CD4-positive, alpha-beta T cell (primary cell): ENCODE measurements around the gene BHLHE23. TPM values are rescaled to one million over a fixed set of nuclear protein-coding genes. Genes with fewer than 3 reads are reported as not detected.

Experiments used
- ATAC-seq: fragments of 200-7000 bp; cut with Tn5 transposase; one replicate; pipeline ENCODE4 v1.10.0; 2022; ENCODE audit warnings: mild to moderate bottlenecking; ENCODE audit not compliant: poor library complexity
- CTCF ChIA-PET: fragments of 350-600 bp; sonication (Branson Sonifier 250); formaldehyde crosslinking; loops from one replicate; lab custom pipeline; 2021; ENCODE audit warnings: antibody characterized with exemption, inconsistent platforms; lab: Charles Lee
- POLR2A ChIA-PET: fragments of 350-600 bp; sonication (Branson Sonifier 250); formaldehyde crosslinking; loops from one replicate; lab custom pipeline; 2021; ENCODE audit warnings: antibody characterized with exemption, inconsistent platforms; lab: Charles Lee
- DNase-seq, 14 experiments: peaks; one replicate each; pipeline ENCODE4 v3.0.0-alpha.2; 2013 to 2020; ENCODE audit warnings: mixed read lengths in 2 of 14
- H3K27ac ChIP-seq, 2 donors: one replicate each; pipeline versions ENCODE4 v1.5.1 to v1.7.0; 2013; ENCODE audit warnings: low read length in 2 of 2, low read depth in 1 of 2, mild to moderate bottlenecking in 1 of 2
- H3K27me3 ChIP-seq, 2 experiments: 1 replicate in 1 of 2; 2 replicates in 1 of 2; pipeline versions ENCODE4 v1.6.1 to v1.7.0; 2013; ENCODE audit warnings: low read length in 2 of 2, control low read depth in 1 of 2, mild to moderate bottlenecking in 1 of 2, moderate library complexity in 1 of 2; ENCODE audit not compliant: insufficient read depth in 2 of 2, control insufficient read depth in 1 of 2
- H3K36me3 ChIP-seq: one replicate; pipeline ENCODE4 v1.6.1; 2013; ENCODE audit warnings: low read length, control low read depth; ENCODE audit not compliant: insufficient read depth
- H3K4me1 ChIP-seq: one replicate; pipeline ENCODE4 v1.6.1; 2013; ENCODE audit warnings: low read length, control low read depth; ENCODE audit not compliant: insufficient read depth
- H3K4me3 ChIP-seq: one replicate; pipeline ENCODE4 v1.5.1; 2013; ENCODE audit warnings: mild to moderate bottlenecking, low read length, moderate library complexity
- H3K9me3 ChIP-seq, 2 experiments: 1 replicate in 1 of 2; 2 replicates in 1 of 2; pipeline versions ENCODE4 v1.6.1 to v1.7.0; 2013; ENCODE audit warnings: low read length in 2 of 2, mild to moderate bottlenecking in 2 of 2, control low read depth in 1 of 2, moderate library complexity in 1 of 2; ENCODE audit not compliant: control insufficient read depth in 1 of 2, insufficient read depth in 1 of 2
- H3K27ac Mint-ChIP-seq: one replicate; pipeline ENCODE4 v1.8.0; 2020; ENCODE audit warnings: mixed read lengths
- H3K27me3 Mint-ChIP-seq: one replicate; pipeline ENCODE4 v1.8.0; 2021; ENCODE audit warnings: mixed read lengths
- H3K36me3 Mint-ChIP-seq: one replicate; pipeline ENCODE4 v1.8.0; 2021; ENCODE audit warnings: low read depth, mixed read lengths
- H3K4me1 Mint-ChIP-seq: one replicate; pipeline ENCODE4 v1.8.0; 2021; ENCODE audit warnings: low read depth, mixed read lengths
- H3K4me3 Mint-ChIP-seq: one replicate; pipeline ENCODE4 v1.8.0; 2020; ENCODE audit warnings: mild to moderate bottlenecking, mixed read lengths
- H3K9me3 Mint-ChIP-seq: one replicate; pipeline ENCODE4 v1.8.0; 2020; ENCODE audit warnings: mixed read lengths
- intact Hi-C, 2 experiments: fragments of 100-400 bp; cut with DNase I in 1 of 2; cut with micrococcal nuclease in 1 of 2; formaldehyde crosslinking; loops; one replicate each; pipeline versions ENCODE4 v1.15.1 to v1.9.0; 2023 to 2025; cut with DNase I, micrococcal nuclease
- total RNA-seq, 174 experiments: library from RNA in 2 of 174; stranded (reverse) in 2 of 174; gene quantifications; one replicate each; pipeline ENCODE4 v1.2.3 and lab custom pipeline; 2021 to 2026
- TF ChIP-seq, protein P1 (sequence below): fragments of 200-600 bp; IDR thresholded peaks from one replicate; pipeline ENCODE4 v1.8.0; 2022; ENCODE audit warnings: antibody characterized with exemption, mild to moderate bottlenecking

BHLHE23 gene
- total RNA-seq, 2 experiments from 2014 or later, result not detected

DNA sequence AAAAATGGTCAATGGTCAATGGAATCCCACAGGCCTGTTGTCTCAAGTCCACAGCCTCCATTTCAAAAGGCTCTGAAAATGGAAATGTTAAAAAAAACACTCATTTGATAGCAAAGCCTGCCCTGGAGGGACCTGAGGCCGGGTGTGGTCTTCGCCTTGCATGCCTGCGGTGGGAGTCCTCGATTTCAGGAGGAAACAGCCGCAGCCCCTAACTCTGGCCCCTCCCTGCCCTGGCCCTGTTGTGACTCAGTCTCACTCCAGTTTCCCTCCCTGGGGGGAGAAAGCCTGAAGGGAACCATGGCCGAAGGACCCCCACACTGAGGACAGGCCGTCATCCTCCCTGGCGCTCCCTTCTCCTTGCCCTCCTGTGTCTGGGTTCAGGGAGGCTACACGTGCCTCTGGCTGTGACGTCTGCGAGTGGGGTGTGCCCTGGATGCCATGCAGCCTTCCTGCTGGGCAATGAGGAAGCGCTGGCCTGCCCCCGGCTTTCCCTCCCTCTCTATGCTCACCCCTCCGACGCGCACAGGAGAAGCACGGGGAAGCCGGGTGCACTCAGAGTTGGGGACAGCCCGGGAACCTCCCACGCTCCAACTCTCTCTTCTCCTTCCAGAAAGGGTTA, 9.2 kb downstream of the BHLHE23 start:
- ChIA-PET POLR2A (no interaction called here), CTCF (interaction anchor here (1.8 kb wide), 1 partner anchor 25 kb away, joined by 5 read pairs; no protein-coding TSS in a partner anchor)
- Mint-ChIP-seq H3K4me3 (no peak overlapping the region), H3K4me1 (no peaks in the 10 kb centered on the region), H3K36me3 (no peaks in the 10 kb centered on the region), H3K27ac (no peak overlapping the region), H3K27me3 (peaks cover 44% of the 10 kb centered on the region), H3K9me3 (no peaks in the 10 kb centered on the region)
- TF ChIP-seq, protein P1, sequence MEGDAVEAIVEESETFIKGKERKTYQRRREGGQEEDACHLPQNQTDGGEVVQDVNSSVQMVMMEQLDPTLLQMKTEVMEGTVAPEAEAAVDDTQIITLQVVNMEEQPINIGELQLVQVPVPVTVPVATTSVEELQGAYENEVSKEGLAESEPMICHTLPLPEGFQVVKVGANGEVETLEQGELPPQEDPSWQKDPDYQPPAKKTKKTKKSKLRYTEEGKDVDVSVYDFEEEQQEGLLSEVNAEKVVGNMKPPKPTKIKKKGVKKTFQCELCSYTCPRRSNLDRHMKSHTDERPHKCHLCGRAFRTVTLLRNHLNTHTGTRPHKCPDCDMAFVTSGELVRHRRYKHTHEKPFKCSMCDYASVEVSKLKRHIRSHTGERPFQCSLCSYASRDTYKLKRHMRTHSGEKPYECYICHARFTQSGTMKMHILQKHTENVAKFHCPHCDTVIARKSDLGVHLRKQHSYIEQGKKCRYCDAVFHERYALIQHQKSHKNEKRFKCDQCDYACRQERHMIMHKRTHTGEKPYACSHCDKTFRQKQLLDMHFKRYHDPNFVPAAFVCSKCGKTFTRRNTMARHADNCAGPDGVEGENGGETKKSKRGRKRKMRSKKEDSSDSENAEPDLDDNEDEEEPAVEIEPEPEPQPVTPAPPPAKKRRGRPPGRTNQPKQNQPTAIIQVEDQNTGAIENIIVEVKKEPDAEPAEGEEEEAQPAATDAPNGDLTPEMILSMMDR, result no peak
- intact Hi-C loops, result no loop called here
- Histone ChIP-seq H3K27me3 (peaks cover 11 to 18% of the 10 kb centered on the region in 2 experiments), H3K27ac (no peak overlapping the region), H3K9me3 (peaks cover 0 to 14% of the 10 kb centered on the region in 2 experiments), H3K4me1 (peaks cover 3% of the 10 kb centered on the region), H3K36me3 (no peaks in the 10 kb centered on the region), H3K4me3 (no peak overlapping the region)
- DNase-seq (no peak), ATAC-seq (no peak)

DNA sequence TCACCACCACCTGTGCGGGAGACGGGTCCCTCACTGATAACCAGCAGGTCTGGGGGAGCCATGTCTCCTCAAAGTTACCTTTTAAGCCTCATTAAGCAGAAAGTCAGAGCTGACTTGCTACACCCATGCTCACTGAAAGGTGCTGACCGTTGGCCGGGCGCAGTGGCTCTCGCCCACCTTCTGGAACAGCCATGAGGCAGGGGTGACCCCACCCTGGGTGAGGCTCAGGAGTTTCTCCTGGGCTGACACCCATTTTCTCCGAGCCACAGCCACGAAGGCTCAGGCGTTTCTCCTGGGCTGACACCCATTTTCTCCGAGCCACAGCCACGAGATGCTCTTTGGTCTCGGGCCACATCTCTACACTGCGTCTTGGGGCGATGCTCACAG, 10.2 kb downstream of the BHLHE23 start:
- TF ChIP-seq, protein P1, result no peak
- peaks cover 0 to 14% of the 10 kb centered on the region in 2 experiments for H3K9me3 ChIP-seq
- DNase-seq, result no peak
- no peaks in the 10 kb centered on the region for H3K4me1 Mint-ChIP-seq
- no peak for ATAC-seq
- H3K4me3 Mint-ChIP-seq, result no peak overlapping the region
- CTCF ChIA-PET, result interaction anchor here (1.8 kb wide), 1 partner anchor 24 kb away, joined by 5 read pairs; no protein-coding TSS in a partner anchor
- H3K27ac ChIP-seq, result no peak overlapping the region
- H3K36me3 ChIP-seq, result no peaks in the 10 kb centered on the region
- H3K27ac Mint-ChIP-seq, result no peak overlapping the region
- intact Hi-C loops, result no loop called here
- H3K27me3 Mint-ChIP-seq, result peaks cover 43% of the 10 kb centered on the region
- H3K9me3 Mint-ChIP-seq, result no peaks in the 10 kb centered on the region
- peaks cover 3% of the 10 kb centered on the region for H3K4me1 ChIP-seq
- no peaks in the 10 kb centered on the region for H3K36me3 Mint-ChIP-seq
- H3K27me3 ChIP-seq, result peaks cover 5 to 17% of the 10 kb centered on the region in 2 experiments
- H3K4me3 ChIP-seq, result no peak overlapping the region
- POLR2A ChIA-PET, result no interaction called here

DNA sequence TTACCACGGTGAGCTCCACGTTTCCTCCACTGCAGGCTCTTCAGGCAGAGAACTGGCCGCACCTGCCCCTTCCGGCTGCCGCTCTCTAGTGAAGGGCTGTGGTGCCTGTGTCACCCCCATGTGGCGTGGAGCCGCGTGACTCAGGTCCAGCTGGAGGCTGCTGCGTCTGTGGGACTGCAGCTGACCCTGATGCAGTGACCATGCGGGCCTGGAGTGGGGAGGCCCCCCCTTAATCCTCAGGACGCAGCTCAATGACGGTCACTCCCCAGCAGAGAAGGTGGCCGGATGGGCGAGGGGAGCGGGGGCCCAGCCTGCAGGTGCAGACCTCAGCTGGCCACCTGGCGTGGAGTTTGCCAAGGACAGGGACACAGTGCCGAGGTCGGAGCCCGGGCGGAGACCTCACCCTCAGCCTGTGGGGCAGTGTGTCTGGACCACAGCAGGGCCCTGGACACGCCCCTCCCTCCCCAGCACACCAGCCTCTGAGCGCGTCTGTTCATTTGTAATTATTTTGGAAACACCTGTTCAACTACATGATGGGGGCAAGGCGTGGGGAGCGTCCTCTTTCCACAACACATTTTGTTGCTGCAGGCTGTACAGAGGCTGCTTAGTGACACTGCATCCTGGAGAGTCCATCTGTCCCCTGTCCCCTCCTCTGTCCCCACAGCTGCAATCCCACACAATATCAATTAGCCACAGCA, 10.7 kb downstream of the BHLHE23 start:
- TF ChIP-seq, protein P1, result no peak
- Histone ChIP-seq H3K27ac (no peak overlapping the region), H3K9me3 (peaks cover 0 to 12% of the 10 kb centered on the region in 2 experiments), H3K4me3 (no peak overlapping the region), H3K27me3 (peaks cover 2 to 13% of the 10 kb centered on the region in 2 experiments), H3K36me3 (no peaks in the 10 kb centered on the region), H3K4me1 (peaks cover 3% of the 10 kb centered on the region)
- no peaks in the 10 kb centered on the region for H3K36me3 Mint-ChIP-seq
- no peaks in the 10 kb centered on the region for H3K9me3 Mint-ChIP-seq
- H3K4me3 Mint-ChIP-seq, result no peak overlapping the region
- H3K27ac Mint-ChIP-seq, result no peak overlapping the region
- no peaks in the 10 kb centered on the region for H3K4me1 Mint-ChIP-seq
- POLR2A ChIA-PET, result no interaction called here
- DNase-seq, result no peak
- CTCF ChIA-PET, result interaction anchor here (1.8 kb wide), 1 partner anchor 24 kb away, joined by 5 read pairs; no protein-coding TSS in a partner anchor
- ATAC-seq, result no peak
- H3K27me3 Mint-ChIP-seq, result peaks cover 42% of the 10 kb centered on the region
- intact Hi-C loops, result no loop called here
